ENCODE results near the gene CPNE9.

Gene CPNE9

GRCh38 chr3:9695746-9696145, 7.9 kb upstream of the CPNE9 start:
- TF ChIP-seq CREB5 (CRISPR knock-in tag; IDR thresholded peaks at IDR 0.05; ENCODE audit: low read depth) (no peak), SNAI2 (CRISPR knock-in tag; IDR thresholded peaks at IDR 0.05) (no peak), ZNF565 (CRISPR knock-in tag; conservative IDR thresholded peaks at IDR 0.05; ENCODE audit: low read depth) (no peak), ZC3H10 (CRISPR knock-in tag; IDR thresholded peaks at IDR 0.05) (no peak), ISL1 (CRISPR knock-in tag; IDR thresholded peaks at IDR 0.05) (no peak), GLIS3 (CRISPR knock-in tag; IDR thresholded peaks at IDR 0.05) (no peak), ZFP30 (CRISPR knock-in tag; IDR thresholded peaks at IDR 0.05) (no peak), POU6F1 (CRISPR knock-in tag; IDR thresholded peaks at IDR 0.05; ENCODE audit: borderline replicate concordance, low read depth) (no peak)
- ATAC-seq: no peak

GRCh38 chr3:9696480-9697220, 7.0 kb upstream of the CPNE9 start:
- TF ChIP-seq ZNF565 (CRISPR knock-in tag; conservative IDR thresholded peaks at IDR 0.05; ENCODE audit: low read depth) (no peak), RARB (CRISPR knock-in tag; IDR thresholded peaks at IDR 0.05) (no peak), GLIS3 (CRISPR knock-in tag; IDR thresholded peaks at IDR 0.05) (no peak), CSDC2 (CRISPR knock-in tag; IDR thresholded peaks at IDR 0.05) (no peak), ZFP30 (CRISPR knock-in tag; IDR thresholded peaks at IDR 0.05) (no peak), PATZ1 (CRISPR knock-in tag; IDR thresholded peaks at IDR 0.05; ENCODE audit: borderline replicate concordance) (no peak), ZFP3 (CRISPR knock-in tag; IDR thresholded peaks at IDR 0.05) (no peak), PPARA (CRISPR knock-in tag; IDR thresholded peaks at IDR 0.05; ENCODE audit: borderline replicate concordance) (no peak), ARNTL (CRISPR knock-in tag; IDR thresholded peaks at IDR 0.05; ENCODE audit: borderline replicate concordance, low read depth) (no peak), ZNF8 (CRISPR knock-in tag; IDR thresholded peaks at IDR 0.05) (no peak), TCF4 (CRISPR knock-in tag; IDR thresholded peaks at IDR 0.05; ENCODE audit: borderline replicate concordance) (no peak), CSRNP3 (CRISPR knock-in tag; IDR thresholded peaks at IDR 0.05) (no peak), TSHZ2 (CRISPR knock-in tag; IDR thresholded peaks at IDR 0.05) (no peak), ISL1 (CRISPR knock-in tag; IDR thresholded peaks at IDR 0.05) (no peak)
- no peak for ATAC-seq

GRCh38 chr3:9697892-9698291, 5.7 kb upstream of the CPNE9 start:
- TF ChIP-seq TOX (CRISPR knock-in tag; IDR thresholded peaks at IDR 0.05; ENCODE audit: borderline replicate concordance) (no peak), TCF4 (CRISPR knock-in tag; IDR thresholded peaks at IDR 0.05; ENCODE audit: borderline replicate concordance) (no peak), POU6F1 (CRISPR knock-in tag; IDR thresholded peaks at IDR 0.05; ENCODE audit: borderline replicate concordance, low read depth) (no peak), ISL1 (CRISPR knock-in tag; IDR thresholded peaks at IDR 0.05) (no peak), OSR1 (CRISPR knock-in tag; IDR thresholded peaks at IDR 0.05) (no peak), CREB5 (CRISPR knock-in tag; IDR thresholded peaks at IDR 0.05; ENCODE audit: low read depth) (no peak)
- no peak for ATAC-seq

Data from SK-N-SH treated with all-trans-retinoic acid at 6 μM for 48 hours (cell line).